GM12878 (cell line): Measurements from ENCODE around the gene NSMCE4A. TPM values are rescaled to one million over a fixed set of nuclear protein-coding genes. Genes with fewer than 3 reads are reported as not detected.

Source experiments
- ATAC-seq: fragments of 200-7000 bp; cut with Tn5 transposase; 3 replicates; pipeline ENCODE4 v1.9.1; 2020; ENCODE audit warnings: mild to moderate bottlenecking, moderate library complexity
- BruUV-seq: library from RNA; stranded (reverse); fragments of 400-500 nt; replicated peaks from 2 replicates; lab custom pipeline; 2021; lab: Mats Ljungman, UMichigan
- CTCF ChIA-PET: fragments of 300-600 bp; sonication (Branson Sonifier 250); formaldehyde crosslinking; extraction: SDS; loops from one replicate; lab custom pipeline; 2021; ENCODE audit warnings: inconsistent platforms; lab: Yijun Ruan, JAX
- POLR2A ChIA-PET: fragments of 350-600 bp; formaldehyde crosslinking; extraction: SDS; loops from one replicate; lab custom pipeline; 2021; ENCODE audit warnings: inconsistent platforms; lab: Charles Lee
- RAD21 ChIA-PET: fragments of 300-600 bp; sonication (Branson Sonifier 250); formaldehyde crosslinking; loops from one replicate; lab custom pipeline; 2023; ENCODE audit warnings: antibody characterized with exemption; ENCODE audit not compliant: unreplicated experiment; lab: Charles Lee
- SMC1A ChIA-PET: fragments of 300-600 bp; sonication (Branson Sonifier 250); formaldehyde crosslinking; loops from one replicate; lab custom pipeline; 2023; ENCODE audit not compliant: unreplicated experiment, uncharacterized antibody; lab: Charles Lee
- DNase-seq: peaks from one replicate; pipeline ENCODE4 v3.0.0-alpha.2; 2011; ENCODE audit warnings: low read depth, low spot score
- FAIRE-seq: peaks from 3 replicates; lab custom pipeline; 2011; peaks lifted over from hg19 to GRCh38; lab: Jason Lieb, UNC
- H2AFZ ChIP-seq: 2 replicates; pipeline ENCODE4 v1.6.0; 2011; ENCODE audit warnings: low read depth, low read length, control low read depth; ENCODE audit not compliant: control insufficient read depth
- H3K27ac ChIP-seq: 2 replicates; pipeline ENCODE4 v1.5.1; 2011; ENCODE audit warnings: control low read depth; ENCODE audit not compliant: control insufficient read depth, insufficient read depth
- H3K27me3 ChIP-seq, 2 experiments: replicated peaks in 1 of 2; 2 replicates each; pipeline versions ENCODE4 v1.6.0 to v1.6.1; 2011; ENCODE audit warnings: low read length in 1 of 2; ENCODE audit not compliant: control insufficient read depth in 2 of 2, insufficient read depth in 2 of 2
- H3K36me3 ChIP-seq, 2 experiments: 2 replicates each; pipeline ENCODE4 v1.5.1; 2011; ENCODE audit warnings: low read length in 1 of 2; ENCODE audit not compliant: control insufficient read depth in 2 of 2, insufficient read depth in 2 of 2
- H3K4me1 ChIP-seq: 2 replicates; pipeline ENCODE4 v1.6.1; 2011; ENCODE audit warnings: mild to moderate bottlenecking, low read length, moderate library complexity, mixed read lengths; ENCODE audit not compliant: control insufficient read depth, insufficient read depth
- H3K4me2 ChIP-seq: 2 replicates; pipeline ENCODE4 v1.6.0; 2011; ENCODE audit warnings: control low read depth; ENCODE audit not compliant: control insufficient read depth, insufficient read depth
- H3K4me3 ChIP-seq: fragments of 200-600 bp; sonication (generic); 2 replicates; pipeline ENCODE4 v1.5.1; 2016
- H3K79me2 ChIP-seq: 2 replicates; pipeline ENCODE4 v1.6.0; 2011; ENCODE audit warnings: low read length; ENCODE audit not compliant: control insufficient read depth, insufficient read depth
- H3K9ac ChIP-seq: 2 replicates; pipeline ENCODE4 v1.8.0; 2011; ENCODE audit warnings: low read length, control low read depth, mixed read lengths; ENCODE audit not compliant: control insufficient read depth, insufficient read depth
- H3K9me3 ChIP-seq: replicated peaks from 3 replicates; pipeline ENCODE4 v1.5.1; 2011; ENCODE audit warnings: mild to moderate bottlenecking, low read length; ENCODE audit not compliant: control insufficient read depth, insufficient read depth
- H4K20me1 ChIP-seq: 2 replicates; pipeline ENCODE4 v1.6.0; 2011; ENCODE audit not compliant: control insufficient read depth, insufficient read depth
- IKZF1 ChIP-seq: fragments of 450-650 bp; conservative IDR thresholded peaks from 2 replicates; pipeline ENCODE4 v1.6.1; 2017; ENCODE audit warnings: antibody characterized with exemption, mild to moderate bottlenecking
- JUNB ChIP-seq: IDR thresholded peaks from 2 replicates; pipeline ENCODE4 v1.6.1; 2016; ENCODE audit warnings: antibody characterized with exemption, mild to moderate bottlenecking
- MEF2B ChIP-seq: fragments of 450-650 bp; IDR thresholded peaks from 2 replicates; pipeline ENCODE4 v1.6.1; 2018; ENCODE audit warnings: mild to moderate bottlenecking, moderate library complexity; ENCODE audit not compliant: partially characterized antibody, poor library complexity, severe bottlenecking
- WGBS: methylation state at CpG from one replicate; pipeline ENCODE4 v1.1.6; 2016; ENCODE audit warnings: low lambda C conversion rate; ENCODE audit not compliant: insufficient replicate concordance, insufficient coverage; ENCODE audit errors: missing lambda C conversion rate; 5-methylcytosine and 5-hydroxymethylcytosine counted together
- in situ Hi-C: fragments of 300-500 bp; cut with MboI; formaldehyde crosslinking; loops from 9 replicates; pipeline ENCODE4 v1.14.3; 2018; ENCODE audit warnings: mixed read lengths
- intact Hi-C: fragments of 100-400 bp; cut with micrococcal nuclease; formaldehyde crosslinking; loops from one replicate; pipeline ENCODE4 v1.14.2; 2022; ENCODE audit not compliant: unreplicated experiment
- polyA plus RNA-seq, 11 experiments: library from polyadenylated mRNA; depleted of rRNA in 4 of 11; unstranded in 6 of 11; stranded (reverse) in 5 of 11; fragments of >200 nt; fragmentation: Nextera tagmentation in 4 of 11; fragmentation: Illumina TruSeq in 1 of 11; extraction: Ambion mirVana in 4 of 11; extraction: Trizol in 1 of 11; gene quantifications; 1 replicate in 1 of 11; 2 replicates in 10 of 11; pipeline versions ENCODE4 v1.2.1 to v1.2.3, GENCODE V29; 2011 to 2016; ENCODE audit warnings: inconsistent platforms in 2 of 11, missing spikeins in 2 of 11, low read depth in 1 of 11
- total RNA-seq, 4 experiments: library from RNA; depleted of rRNA in 3 of 4; stranded (reverse); fragments of >200 nt in 3 of 4; fragmentation: Illumina TruSeq in 1 of 4; extraction: Trizol in 1 of 4; gene quantifications; 2 replicates each; pipeline versions ENCODE4 v1.2.1 to v1.2.3, GENCODE V29; 2013 to 2021
- TF ChIP-seq, protein P1 (sequence below), 3 experiments: IDR thresholded peaks in 2 of 3; conservative IDR thresholded peaks in 1 of 3; 2 replicates each; pipeline ENCODE4 v1.5.1; 2011; ENCODE audit warnings: low read depth in 3 of 3, low read length in 3 of 3, mild to moderate bottlenecking in 3 of 3, control low read depth in 2 of 3, moderate library complexity in 2 of 3, inconsistent platforms in 1 of 3, mixed read lengths in 1 of 3; ENCODE audit not compliant: control insufficient read depth in 2 of 3, insufficient read depth in 1 of 3; ENCODE audit errors: extremely low read depth in 1 of 3

The NSMCE4A gene
- total and polyA plus RNA-seq, 10 of the 15 experiments (the other 5 are each of a cell fraction or from before 2014, with no cell fraction given) = 14.2 to 105 (median 76.1) TPM

DNA sequence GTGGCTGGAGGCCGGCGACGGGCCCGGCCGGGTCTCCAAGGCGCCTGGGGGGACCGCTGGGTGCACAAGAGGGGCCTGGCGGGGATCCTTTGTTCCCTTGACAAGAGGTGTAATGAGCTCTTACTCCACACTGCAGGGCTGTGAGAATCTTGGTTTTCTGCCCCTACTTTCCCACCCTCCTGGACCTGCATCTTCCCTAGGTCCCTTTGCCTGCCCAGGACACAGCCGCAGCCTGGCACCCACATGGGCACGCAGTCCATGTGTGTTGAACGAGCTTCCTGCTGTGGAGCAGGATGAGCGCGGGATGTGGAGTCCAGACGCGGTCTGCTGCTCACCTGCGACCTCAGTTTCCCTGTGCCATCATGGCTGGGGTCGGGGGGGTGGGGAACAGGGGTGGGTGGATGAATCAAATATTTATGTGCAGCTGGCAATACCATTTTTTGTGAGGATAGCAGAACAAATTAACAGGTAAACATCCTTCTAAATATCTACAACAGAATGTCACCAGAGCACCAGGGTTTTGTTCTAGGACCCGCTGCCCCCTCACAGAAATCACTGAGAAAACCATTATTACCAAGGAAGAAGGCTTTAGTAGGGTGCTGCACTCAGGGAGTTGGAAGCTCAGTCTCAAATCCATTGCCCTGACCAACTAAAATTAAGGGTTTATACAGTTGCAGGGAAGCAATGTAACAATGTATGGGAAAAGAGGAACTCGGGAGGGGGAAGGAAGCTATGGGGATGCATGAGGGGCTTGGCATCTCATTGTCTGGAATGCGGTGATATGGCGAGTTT is 474 bp upstream of the NSMCE4A start:
- BruUV-seq = no TSS peak
- Histone ChIP-seq H3K9ac (peak overlapping the region; percentile 92; the same call in 1 of the 2 replicates), H3K4me1 (no peaks in the 10 kb centered on the region)
- SMC1A ChIA-PET = interaction anchor here (0.5 kb wide), 1 partner anchor 149 kb away, joined by 3 read pairs; no protein-coding TSS in a partner anchor
- POLR2A ChIA-PET = interaction anchor here (0.6 to 1.7 kb wide), 3 partner anchors 47 to 707 kb away, joined by 3 read pairs; partner anchors contain the start of gene ATE1
- TF ChIP-seq, protein P1, sequence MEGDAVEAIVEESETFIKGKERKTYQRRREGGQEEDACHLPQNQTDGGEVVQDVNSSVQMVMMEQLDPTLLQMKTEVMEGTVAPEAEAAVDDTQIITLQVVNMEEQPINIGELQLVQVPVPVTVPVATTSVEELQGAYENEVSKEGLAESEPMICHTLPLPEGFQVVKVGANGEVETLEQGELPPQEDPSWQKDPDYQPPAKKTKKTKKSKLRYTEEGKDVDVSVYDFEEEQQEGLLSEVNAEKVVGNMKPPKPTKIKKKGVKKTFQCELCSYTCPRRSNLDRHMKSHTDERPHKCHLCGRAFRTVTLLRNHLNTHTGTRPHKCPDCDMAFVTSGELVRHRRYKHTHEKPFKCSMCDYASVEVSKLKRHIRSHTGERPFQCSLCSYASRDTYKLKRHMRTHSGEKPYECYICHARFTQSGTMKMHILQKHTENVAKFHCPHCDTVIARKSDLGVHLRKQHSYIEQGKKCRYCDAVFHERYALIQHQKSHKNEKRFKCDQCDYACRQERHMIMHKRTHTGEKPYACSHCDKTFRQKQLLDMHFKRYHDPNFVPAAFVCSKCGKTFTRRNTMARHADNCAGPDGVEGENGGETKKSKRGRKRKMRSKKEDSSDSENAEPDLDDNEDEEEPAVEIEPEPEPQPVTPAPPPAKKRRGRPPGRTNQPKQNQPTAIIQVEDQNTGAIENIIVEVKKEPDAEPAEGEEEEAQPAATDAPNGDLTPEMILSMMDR (IDR thresholded peaks at IDR 0.05 in 2 of 3, conservative IDR thresholded peaks at IDR 0.05 in 1 of 3; ENCODE audit: control insufficient read depth in 2 of 3, extremely low read depth in 1 of 3, insufficient read depth in 1 of 3, low read depth in 3 of 3, low read length in 3 of 3) = 0 out of 6 replicates have a peak, but pooled peaks of 1 of the 3 experiments have one; percentile 67
- TF ChIP-seq IKZF1 (peak; percentile 2; the same call in 1 of the 2 replicates), JUNB (no peak), MEF2B (peak; percentile 16)
- TF ChIP-seq, all 136 proteins: peak for 3
- intact Hi-C loops (loop anchor here (2.0 kb wide), 1 partner anchor 47 kb away; the partner anchor contains the start of gene ATE1), in situ Hi-C loops (no loop called here)
- 23% methylated on average over 21 of the region's 21 CpGs for WGBS
- H3K4me2 ChIP-seq = peak overlapping the region; percentile 80
- peaks cover 21% of the 10 kb centered on the region for H3K79me2 ChIP-seq
- ChIA-PET RAD21 (no interaction called here), CTCF (interaction anchor here (0.8 kb wide), 1 partner anchor 67 kb away, joined by 3 read pairs; no protein-coding TSS in a partner anchor)
- ATAC-seq (no peak), FAIRE-seq (no peak), DNase-seq (no peak)
- H3K36me3 ChIP-seq = peaks cover under 1 to 6% of the 10 kb centered on the region in 2 experiments; a peak in 2 of 4 replicates
- H3K27ac ChIP-seq = peak overlapping the region; percentile 89
- peaks cover 5% of the 10 kb centered on the region; the same call in 2 of the 3 replicates for H3K9me3 ChIP-seq
- H4K20me1 ChIP-seq = no peaks in the 10 kb centered on the region
- H3K4me3 ChIP-seq = peak overlapping the region; percentile 95; the same call in 1 of the 2 replicates
- H2AFZ ChIP-seq = peak overlapping the region; percentile 84
- no peaks in the 10 kb centered on the region for H3K27me3 ChIP-seq
